Karpas-422 (cell line): Measurements from ENCODE around the gene SPP1. TPM values are rescaled to one million over a fixed set of nuclear protein-coding genes. Genes with fewer than 3 reads are reported as not detected.

Experiments used
- DNase-seq: peaks from one replicate; pipeline ENCODE4 v3.0.0-alpha.2; 2015
- H2AFZ ChIP-seq: fragments of 200-600 bp; sonication (generic); 2 replicates; pipeline ENCODE4 v1.6.1; 2014; ENCODE audit warnings: antibody characterized with exemption, low read length, mixed read lengths
- H3K27ac ChIP-seq: fragments of 200-600 bp; sonication (generic); 2 replicates; pipeline ENCODE4 v1.5.1; 2014; ENCODE audit warnings: mild to moderate bottlenecking, low read length, moderate library complexity
- H3K27me3 ChIP-seq: fragments of 200-600 bp; sonication (generic); 2 replicates; pipeline ENCODE4 v1.6.1; 2014; ENCODE audit warnings: low read length, mixed read lengths
- H3K36me3 ChIP-seq: fragments of 200-600 bp; sonication (generic); 2 replicates; pipeline ENCODE4 v1.6.1; 2014; ENCODE audit warnings: low read length, mixed read lengths; ENCODE audit not compliant: insufficient read depth
- H3K4me1 ChIP-seq: fragments of 200-600 bp; sonication (generic); 2 replicates; pipeline ENCODE4 v1.6.1; 2014; ENCODE audit warnings: mild to moderate bottlenecking, low read length, mixed read lengths
- H3K4me2 ChIP-seq: fragments of 200-600 bp; sonication (generic); 2 replicates; pipeline ENCODE4 v1.6.1; 2014; ENCODE audit warnings: low read length, low read depth, mild to moderate bottlenecking; ENCODE audit not compliant: poor library complexity, severe bottlenecking
- H3K4me3 ChIP-seq: fragments of 200-600 bp; sonication (generic); 2 replicates; pipeline ENCODE4 v1.5.1; 2014; ENCODE audit warnings: mild to moderate bottlenecking, antibody characterized with exemption, low read length, mixed read lengths
- H3K79me2 ChIP-seq: fragments of 200-600 bp; sonication (generic); 2 replicates; pipeline ENCODE4 v1.6.1; 2014; ENCODE audit warnings: mild to moderate bottlenecking, low read length, mixed read lengths
- H3K9ac ChIP-seq: fragments of 200-600 bp; sonication (generic); 2 replicates; pipeline ENCODE4 v1.6.0; 2014; ENCODE audit warnings: low read length
- H3K9me2 ChIP-seq: fragments of 200-600 bp; sonication (generic), shearing (Covaris generic); replicated peaks from 2 replicates; pipeline ENCODE4 v1.6.0; 2014; ENCODE audit warnings: mild to moderate bottlenecking, low read length, moderate library complexity; ENCODE audit not compliant: insufficient read depth
- H3K9me3 ChIP-seq: fragments of 300-700, 200-600 bp; sonication (generic); 2 replicates; pipeline ENCODE4 v1.6.1; 2014; ENCODE audit warnings: low read length, mixed read lengths
- H4K20me1 ChIP-seq: fragments of 200-600 bp; sonication (generic); 2 replicates; pipeline ENCODE4 v1.6.1; 2014; ENCODE audit warnings: mild to moderate bottlenecking, antibody characterized with exemption, low read length, low read depth; ENCODE audit not compliant: insufficient read depth
- total RNA-seq: library from RNA; depleted of rRNA; stranded (reverse); fragments of >200 nt; shearing (Covaris generic); gene quantifications from 2 replicates; pipeline ENCODE4 v1.2.3, GENCODE V29; 2014; ENCODE audit warnings: low replicate concordance

Gene SPP1
- total RNA-seq, 1 experiment from 2014 or later: not detected

GRCh38 chr4:87961993-87962392 lies 13.5 kb upstream of the SPP1 start:
- Histone ChIP-seq H3K4me2 (no peak overlapping the region), H3K9me3 (no peaks in the 10 kb centered on the region), H3K9me2 (no peaks in the 10 kb centered on the region), H3K79me2 (no peaks in the 10 kb centered on the region), H3K4me3 (no peak overlapping the region), H3K36me3 (no peaks in the 10 kb centered on the region), H3K9ac (no peak overlapping the region), H3K27ac (no peak overlapping the region), H4K20me1 (no peaks in the 10 kb centered on the region), H3K4me1 (no peaks in the 10 kb centered on the region), H3K27me3 (no peaks in the 10 kb centered on the region), H2AFZ (no peak overlapping the region)
- peak; percentile 31 for DNase-seq

- H3K79me2 ChIP-seq: no peaks in the 10 kb centered on the region
- no peak overlapping the region for H3K27ac ChIP-seq
- H3K4me1 ChIP-seq: no peaks in the 10 kb centered on the region
- no peak overlapping the region for H3K9ac ChIP-seq
- no peak overlapping the region for H2AFZ ChIP-seq
- no peaks in the 10 kb centered on the region for H3K9me2 ChIP-seq
- no peaks in the 10 kb centered on the region for H3K9me3 ChIP-seq
- H3K36me3 ChIP-seq: no peaks in the 10 kb centered on the region
- no peaks in the 10 kb centered on the region for H4K20me1 ChIP-seq
- H3K4me3 ChIP-seq: no peak overlapping the region
- H3K27me3 ChIP-seq: no peaks in the 10 kb centered on the region
- peak; percentile 30 for DNase-seq
- no peak overlapping the region for H3K4me2 ChIP-seq
Observed at GRCh38 chr4:87962398-87963146, 12.9 kb upstream of the SPP1 start.

- H3K27me3 ChIP-seq: no peaks in the 10 kb centered on the region
- H3K27ac ChIP-seq: no peak overlapping the region
- no peaks in the 10 kb centered on the region for H3K36me3 ChIP-seq
- H3K4me3 ChIP-seq: no peak overlapping the region
- no peaks in the 10 kb centered on the region for H3K4me1 ChIP-seq
- no peaks in the 10 kb centered on the region for H4K20me1 ChIP-seq
- H3K9me2 ChIP-seq: no peaks in the 10 kb centered on the region
- DNase-seq: no peak
- no peaks in the 10 kb centered on the region for H3K9me3 ChIP-seq
- no peak overlapping the region for H2AFZ ChIP-seq
- H3K79me2 ChIP-seq: no peaks in the 10 kb centered on the region
- no peak overlapping the region for H3K4me2 ChIP-seq
- no peak overlapping the region for H3K9ac ChIP-seq
Observed at GRCh38 chr4:87965501-87965975, 10.0 kb upstream of the SPP1 start.

GRCh38 chr4:87966095-87966496 lies 9.4 kb upstream of the SPP1 start:
- H2AFZ ChIP-seq: no peak overlapping the region
- H3K27me3 ChIP-seq: no peaks in the 10 kb centered on the region
- H3K4me2 ChIP-seq: no peak overlapping the region
- no peaks in the 10 kb centered on the region for H3K4me1 ChIP-seq
- no peak overlapping the region for H3K9ac ChIP-seq
- H3K36me3 ChIP-seq: no peaks in the 10 kb centered on the region
- no peaks in the 10 kb centered on the region for H3K79me2 ChIP-seq
- H3K9me2 ChIP-seq: no peaks in the 10 kb centered on the region
- H3K4me3 ChIP-seq: no peak overlapping the region
- H3K27ac ChIP-seq: no peak overlapping the region
- no peak for DNase-seq
- no peaks in the 10 kb centered on the region for H4K20me1 ChIP-seq
- no peaks in the 10 kb centered on the region for H3K9me3 ChIP-seq

- H3K4me3 ChIP-seq: no peak overlapping the region
- no peak overlapping the region for H3K4me2 ChIP-seq
- no peaks in the 10 kb centered on the region for H3K79me2 ChIP-seq
- H3K4me1 ChIP-seq: no peaks in the 10 kb centered on the region
- H2AFZ ChIP-seq: no peak overlapping the region
- H3K9me2 ChIP-seq: no peaks in the 10 kb centered on the region
- no peaks in the 10 kb centered on the region for H3K9me3 ChIP-seq
- no peak overlapping the region for H3K27ac ChIP-seq
- no peaks in the 10 kb centered on the region for H4K20me1 ChIP-seq
- no peak for DNase-seq
- H3K9ac ChIP-seq: no peak overlapping the region
- no peaks in the 10 kb centered on the region for H3K27me3 ChIP-seq
- no peaks in the 10 kb centered on the region for H3K36me3 ChIP-seq
Observed at GRCh38 chr4:87967193-87967592, 8.3 kb upstream of the SPP1 start.

- no peaks in the 10 kb centered on the region for H3K79me2 ChIP-seq
- no peak overlapping the region for H3K4me3 ChIP-seq
- no peak for DNase-seq
- no peaks in the 10 kb centered on the region for H3K9me2 ChIP-seq
- H3K4me2 ChIP-seq: no peak overlapping the region
- no peaks in the 10 kb centered on the region for H3K36me3 ChIP-seq
- H3K9me3 ChIP-seq: no peaks in the 10 kb centered on the region
- H2AFZ ChIP-seq: no peak overlapping the region
- no peak overlapping the region for H3K27ac ChIP-seq
- no peak overlapping the region for H3K9ac ChIP-seq
- no peaks in the 10 kb centered on the region for H3K4me1 ChIP-seq
- no peaks in the 10 kb centered on the region for H3K27me3 ChIP-seq
- no peaks in the 10 kb centered on the region for H4K20me1 ChIP-seq
Observed at GRCh38 chr4:87970121-87970520, 5.4 kb upstream of the SPP1 start.

GRCh38 chr4:87971866-87972265 lies 3.6 kb upstream of the SPP1 start:
- Histone ChIP-seq H2AFZ (no peak overlapping the region), H3K9ac (no peak overlapping the region)

GRCh38 chr4:87973283-87974169 lies 2.0 kb upstream of the SPP1 start:
- no peaks in the 10 kb centered on the region for H3K9me2 ChIP-seq
- no peaks in the 10 kb centered on the region for H3K9me3 ChIP-seq
- H3K27me3 ChIP-seq: no peaks in the 10 kb centered on the region
- H3K4me2 ChIP-seq: no peak overlapping the region
- DNase-seq: peak; percentile 77
- no peak overlapping the region for H3K4me3 ChIP-seq
- H3K4me1 ChIP-seq: peaks cover 10% of the 10 kb centered on the region
- H3K79me2 ChIP-seq: no peaks in the 10 kb centered on the region
- H3K9ac ChIP-seq: no peak overlapping the region
- no peaks in the 10 kb centered on the region for H4K20me1 ChIP-seq
- H3K27ac ChIP-seq: no peak overlapping the region
- no peak overlapping the region for H2AFZ ChIP-seq
- no peaks in the 10 kb centered on the region for H3K36me3 ChIP-seq

More at GRCh38 chr4:87971866-87972265, 3.6 kb upstream of the SPP1 start:
- no peaks in the 10 kb centered on the region for H3K9me3 ChIP-seq
- no peaks in the 10 kb centered on the region for H3K36me3 ChIP-seq
- H3K9me2 ChIP-seq: no peaks in the 10 kb centered on the region
- no peaks in the 10 kb centered on the region for H3K79me2 ChIP-seq
- no peaks in the 10 kb centered on the region for H4K20me1 ChIP-seq
- DNase-seq: no peak
- H3K27me3 ChIP-seq: no peaks in the 10 kb centered on the region
- H3K4me2 ChIP-seq: no peak overlapping the region
- H3K4me3 ChIP-seq: no peak overlapping the region
- H3K4me1 ChIP-seq: peaks cover 10% of the 10 kb centered on the region
- no peak overlapping the region for H3K27ac ChIP-seq
